BLaER1 (cell line): ENCODE data around the gene FOXC2.

ENCODE experiments used
- H3K27ac ChIP-seq: shearing (Covaris generic); formaldehyde crosslinking; 2 replicates; pipeline ENCODE4 v1.8.1; 2022
- H3K27me3 ChIP-seq: shearing (Covaris generic); formaldehyde crosslinking; 2 replicates; pipeline ENCODE4 v1.8.1; 2022
- H3K36me3 ChIP-seq: shearing (Covaris generic); formaldehyde crosslinking; 2 replicates; pipeline ENCODE4 v1.8.1; 2022
- H3K4me1 ChIP-seq: shearing (Covaris generic); formaldehyde crosslinking; 2 replicates; pipeline ENCODE4 v1.8.1; 2022
- H3K4me2 ChIP-seq: shearing (Covaris generic); formaldehyde crosslinking; 2 replicates; pipeline ENCODE4 v1.8.1; 2022
- H3K4me3 ChIP-seq: shearing (Covaris generic); formaldehyde crosslinking; 2 replicates; pipeline ENCODE4 v1.8.1; 2022
- H3K9ac ChIP-seq: shearing (Covaris generic); formaldehyde crosslinking; 2 replicates; pipeline ENCODE4 v1.8.1; 2022
- H3K9me3 ChIP-seq: shearing (Covaris generic); formaldehyde crosslinking; 2 replicates; pipeline ENCODE4 v1.8.1; 2022
- H4K20me1 ChIP-seq: shearing (Covaris generic); formaldehyde crosslinking; 2 replicates; pipeline ENCODE4 v1.8.1; 2022
- Cebpa-rat ChIP-seq: shearing (Covaris generic); IDR thresholded peaks from 2 replicates; pipeline ENCODE4 v1.8.1; 2022

FOXC2 gene

GRCh38 chr16:86597126-86597879, 30.7 kb downstream of the FOXC2 start:
- H3K36me3 ChIP-seq, result no peaks in the 10 kb centered on the region
- no peaks in the 10 kb centered on the region for H4K20me1 ChIP-seq
- H3K9me3 ChIP-seq, result peaks cover 19% of the 10 kb centered on the region
- TF ChIP-seq Cebpa-rat, result no peak
- H3K4me2 ChIP-seq, result 0 out of 2 replicates have a peak overlapping the region, but pooled peaks have one; percentile 1
- no peak overlapping the region for H3K27ac ChIP-seq
- H3K4me3 ChIP-seq, result no peak overlapping the region
- no peaks in the 10 kb centered on the region for H3K27me3 ChIP-seq
- peaks cover 52% of the 10 kb centered on the region for H3K4me1 ChIP-seq
- no peak overlapping the region for H3K9ac ChIP-seq

GRCh38 chr16:86597880-86598606, 31.4 kb downstream of the FOXC2 start:
- H3K4me1 ChIP-seq, result peaks cover 51% of the 10 kb centered on the region
- H3K36me3 ChIP-seq, result no peaks in the 10 kb centered on the region
- no peak for TF ChIP-seq Cebpa-rat
- no peaks in the 10 kb centered on the region for H4K20me1 ChIP-seq
- H3K9me3 ChIP-seq, result peaks cover 19% of the 10 kb centered on the region
- no peaks in the 10 kb centered on the region for H3K27me3 ChIP-seq
- H3K9ac ChIP-seq, result no peak overlapping the region
- H3K4me2 ChIP-seq, result peak overlapping the region; percentile 43
- H3K27ac ChIP-seq, result no peak overlapping the region
- no peak overlapping the region for H3K4me3 ChIP-seq

DNA sequence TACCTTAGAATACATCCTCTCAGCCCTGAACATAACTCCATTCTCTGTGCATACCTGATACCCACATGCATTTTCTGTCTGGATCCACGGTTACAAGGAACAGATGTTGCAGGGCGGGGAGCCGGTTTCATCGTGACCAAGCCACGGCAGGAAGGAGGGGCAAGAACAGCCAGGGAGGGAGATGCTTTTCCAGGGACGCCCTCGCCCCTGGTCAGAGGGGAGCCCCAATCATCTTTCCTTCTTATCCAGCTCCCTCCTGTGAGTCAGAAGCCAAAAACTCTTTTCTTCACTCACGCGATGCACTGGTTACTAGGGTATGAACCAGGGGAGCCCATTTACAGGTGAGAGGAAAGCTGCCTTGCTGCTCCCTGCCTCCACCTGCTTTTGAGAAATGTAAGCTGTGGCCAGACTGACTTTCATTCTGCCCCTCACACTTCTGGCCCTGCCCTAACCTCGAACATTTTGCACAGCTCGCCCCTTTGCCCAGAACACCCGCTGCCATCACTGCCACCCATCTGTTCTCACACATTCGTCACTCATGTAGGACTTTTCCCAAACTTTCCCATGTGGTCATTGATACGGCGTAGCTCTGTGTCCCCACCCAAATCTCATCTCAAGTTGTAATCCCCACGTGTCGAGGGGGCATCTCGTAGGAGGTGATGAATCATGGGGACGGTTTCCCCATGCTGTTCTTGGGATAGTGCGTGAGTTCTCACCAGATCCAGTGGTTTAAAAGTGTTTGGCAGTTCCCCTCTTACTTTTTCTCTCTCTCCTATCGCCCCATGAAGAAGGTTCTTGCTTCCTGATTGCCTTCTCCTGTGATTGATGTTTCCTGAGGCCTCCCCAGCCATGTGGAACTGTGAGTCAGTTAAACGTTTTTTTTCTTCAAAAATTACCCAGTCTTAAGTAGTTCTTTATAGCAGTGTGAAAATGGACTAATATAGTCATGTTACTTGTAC, 32.3 kb downstream of the FOXC2 start:
- Histone ChIP-seq H3K9me3 (peaks cover 19% of the 10 kb centered on the region), H4K20me1 (no peaks in the 10 kb centered on the region), H3K36me3 (no peaks in the 10 kb centered on the region)

DNA sequence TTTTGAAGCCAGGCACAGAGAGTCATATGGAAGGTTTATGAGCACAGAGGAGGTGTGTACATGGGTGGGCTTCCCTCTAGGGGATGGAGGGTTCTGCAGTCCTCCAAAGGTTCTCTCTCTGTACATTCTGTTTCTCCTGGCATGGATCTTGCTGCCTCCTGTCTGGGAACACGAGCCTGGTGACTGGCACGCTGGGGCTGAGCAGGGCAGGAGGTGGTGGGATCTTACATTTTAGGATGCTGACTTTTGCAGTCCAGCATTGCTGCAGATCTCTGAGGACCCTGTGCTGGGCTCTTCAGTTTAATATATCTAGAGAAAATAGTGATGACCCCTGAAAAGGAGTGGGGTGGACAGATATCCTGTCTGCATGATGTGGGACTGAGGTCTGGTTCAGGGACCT, 34.7 kb downstream of the FOXC2 start:
- Histone ChIP-seq H3K4me3 (no peak overlapping the region), H4K20me1 (no peaks in the 10 kb centered on the region), H3K36me3 (no peaks in the 10 kb centered on the region), H3K27me3 (no peaks in the 10 kb centered on the region), H3K9ac (no peak overlapping the region), H3K4me2 (no peak overlapping the region), H3K27ac (no peak overlapping the region), H3K9me3 (peaks cover 31% of the 10 kb centered on the region), H3K4me1 (peaks cover 42% of the 10 kb centered on the region)
- no peak for TF ChIP-seq Cebpa-rat

More for the DNA sequence above, 32.3 kb downstream of the FOXC2 start:
- TF ChIP-seq Cebpa-rat, result no peak
- Histone ChIP-seq H3K9ac (no peak overlapping the region), H3K27me3 (no peaks in the 10 kb centered on the region), H3K4me3 (no peak overlapping the region), H3K27ac (peak overlapping the region; percentile 58), H3K4me1 (peaks cover 42% of the 10 kb centered on the region), H3K4me2 (peak overlapping the region; percentile 43)

- no peak overlapping the region for H3K9ac ChIP-seq
- no peak overlapping the region for H3K4me3 ChIP-seq
- H3K4me1 ChIP-seq, result peaks cover 34% of the 10 kb centered on the region
- no peak overlapping the region for H3K4me2 ChIP-seq
- no peak for TF ChIP-seq Cebpa-rat
- H3K9me3 ChIP-seq, result peaks cover 32% of the 10 kb centered on the region
- no peaks in the 10 kb centered on the region for H3K36me3 ChIP-seq
- H3K27ac ChIP-seq, result no peak overlapping the region
- H3K27me3 ChIP-seq, result no peaks in the 10 kb centered on the region
- H4K20me1 ChIP-seq, result no peaks in the 10 kb centered on the region
Observed at GRCh38 chr16:86602521-86602920, 35.9 kb downstream of the FOXC2 start.

- peak overlapping the region; percentile 54 for H3K4me2 ChIP-seq
- H4K20me1 ChIP-seq, result no peaks in the 10 kb centered on the region
- H3K4me1 ChIP-seq, result peaks cover 32% of the 10 kb centered on the region
- no peaks in the 10 kb centered on the region for H3K27me3 ChIP-seq
- H3K9ac ChIP-seq, result no peak overlapping the region
- peak overlapping the region; percentile 20; the same call in 1 of the 2 replicates for H3K27ac ChIP-seq
- peak overlapping the region; percentile 17; the same call in 1 of the 2 replicates for H3K4me3 ChIP-seq
- peaks cover 21% of the 10 kb centered on the region for H3K9me3 ChIP-seq
- TF ChIP-seq Cebpa-rat, result no peak
- H3K36me3 ChIP-seq, result no peaks in the 10 kb centered on the region
Observed at GRCh38 chr16:86604436-86605193, 38.0 kb downstream of the FOXC2 start.

DNA sequence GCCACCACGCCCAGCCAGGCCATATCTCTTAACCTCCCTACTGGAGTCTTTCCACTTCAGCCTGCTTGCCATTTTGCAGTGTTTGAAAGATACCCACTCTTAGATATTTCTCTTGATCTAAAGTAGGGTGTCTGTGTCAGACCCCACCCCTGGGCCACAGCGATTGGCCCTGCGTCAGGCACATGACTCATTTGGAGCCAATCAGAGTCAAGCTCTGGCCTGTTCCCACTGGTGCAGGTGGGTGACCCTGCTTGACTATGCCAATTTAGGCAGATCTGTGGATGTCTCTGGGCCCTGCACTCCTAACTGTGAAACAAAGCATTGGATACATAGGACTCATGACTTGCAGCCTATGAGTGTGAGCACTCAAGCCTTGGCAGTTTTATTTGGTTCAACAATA, 39.3 kb downstream of the FOXC2 start:
- no peaks in the 10 kb centered on the region for H4K20me1 ChIP-seq
- no peaks in the 10 kb centered on the region for H3K27me3 ChIP-seq
- no peaks in the 10 kb centered on the region for H3K36me3 ChIP-seq
- H3K9ac ChIP-seq, result no peak overlapping the region
- TF ChIP-seq Cebpa-rat, result no peak
- peaks cover 38% of the 10 kb centered on the region for H3K4me1 ChIP-seq
- H3K4me2 ChIP-seq, result no peak overlapping the region
- H3K4me3 ChIP-seq, result no peak overlapping the region
- H3K27ac ChIP-seq, result no peak overlapping the region
- H3K9me3 ChIP-seq, result peaks cover 17% of the 10 kb centered on the region; the same call in 1 of the 2 replicates

GRCh38 chr16:86608301-86608747, 41.7 kb downstream of the FOXC2 start:
- H3K36me3 ChIP-seq, result no peaks in the 10 kb centered on the region
- H3K4me3 ChIP-seq, result no peak overlapping the region
- no peaks in the 10 kb centered on the region for H4K20me1 ChIP-seq
- peak overlapping the region; percentile 60 for H3K4me2 ChIP-seq
- H3K4me1 ChIP-seq, result peaks cover 39% of the 10 kb centered on the region
- H3K27ac ChIP-seq, result no peak overlapping the region
- no peaks in the 10 kb centered on the region for H3K27me3 ChIP-seq
- TF ChIP-seq Cebpa-rat, result no peak
- H3K9ac ChIP-seq, result no peak overlapping the region
- H3K9me3 ChIP-seq, result peaks cover 17% of the 10 kb centered on the region; the same call in 1 of the 2 replicates

DNA sequence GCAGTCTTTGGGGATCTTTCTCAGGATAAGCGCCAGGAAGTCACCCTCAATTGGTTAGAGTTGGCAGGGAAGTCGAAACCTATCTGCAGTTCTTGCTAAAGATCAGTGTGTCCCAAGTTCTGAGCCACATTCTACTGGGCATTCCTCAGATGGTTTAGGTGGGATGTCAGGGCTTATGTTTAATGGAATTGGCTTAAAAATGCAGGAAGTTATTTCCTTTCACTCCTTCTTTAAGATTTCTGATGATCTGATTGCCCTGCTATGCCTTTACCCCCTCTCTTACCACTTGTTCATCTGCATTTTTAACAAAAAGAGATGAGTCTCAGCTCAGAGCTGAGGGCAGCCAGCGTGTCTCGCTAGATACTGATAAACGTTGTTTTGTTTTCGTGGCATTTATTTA, 42.5 kb downstream of the FOXC2 start:
- H3K9ac ChIP-seq, result no peak overlapping the region
- H3K4me1 ChIP-seq, result peaks cover 39% of the 10 kb centered on the region
- no peak overlapping the region for H3K27ac ChIP-seq

More for the DNA sequence above, 42.5 kb downstream of the FOXC2 start:
- Histone ChIP-seq H3K9me3 (peaks cover 15% of the 10 kb centered on the region; the same call in 1 of the 2 replicates), H3K27me3 (no peaks in the 10 kb centered on the region), H3K4me3 (no peak overlapping the region), H3K4me2 (no peak overlapping the region), H4K20me1 (no peaks in the 10 kb centered on the region), H3K36me3 (no peaks in the 10 kb centered on the region)
- TF ChIP-seq Cebpa-rat, result no peak
